Inflammatory macrophage (primary cell): ENCODE measurements around the gene TNNC1.

ENCODE experiments used
- DNase-seq, 2 donors: peaks; one replicate each; pipeline ENCODE4 v3.0.0-alpha.2; 2020 to 2022

Gene TNNC1

DNA sequence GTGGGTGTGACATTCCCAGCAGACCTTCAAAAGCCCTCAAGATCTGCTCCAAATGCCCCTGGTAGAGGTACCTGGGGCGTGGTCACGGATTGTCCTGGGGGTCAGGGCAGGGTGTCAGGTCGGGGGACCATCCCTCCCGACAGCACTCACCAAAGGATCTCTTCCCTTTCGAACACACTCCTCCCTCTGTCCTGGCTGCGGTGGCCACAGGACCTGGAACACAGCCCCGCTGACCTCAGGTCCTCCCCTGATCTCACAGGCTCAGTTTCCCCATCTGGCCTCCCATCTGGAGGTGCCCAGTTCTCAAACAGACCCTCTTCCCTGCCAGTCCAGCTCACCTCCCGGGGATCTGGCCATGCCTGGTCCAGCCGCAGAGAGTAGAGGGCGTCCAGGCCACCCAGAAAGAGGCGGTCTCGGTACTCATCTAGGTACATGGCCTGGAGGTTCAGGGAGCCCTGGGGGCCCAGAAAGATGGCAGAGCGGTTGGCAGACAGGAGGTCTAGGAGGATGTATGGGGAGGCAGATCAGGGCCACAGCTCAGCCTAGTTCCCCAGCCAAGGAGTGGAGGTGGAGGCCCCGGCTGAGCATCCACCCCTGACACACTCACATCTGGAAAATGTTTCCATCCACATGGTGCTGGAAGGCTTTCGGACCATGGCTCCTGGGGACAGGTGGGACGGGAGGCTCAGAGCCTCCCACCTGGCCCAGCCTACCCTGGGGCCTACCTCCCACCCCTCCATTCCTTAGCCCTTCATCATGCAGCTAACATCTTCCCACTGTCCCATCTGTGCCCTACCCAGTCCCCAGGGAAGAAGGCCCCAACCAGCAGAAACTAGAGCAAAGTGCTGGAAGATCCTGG is 11.2 kb downstream of the TNNC1 start:
- no peak for DNase-seq

DNA sequence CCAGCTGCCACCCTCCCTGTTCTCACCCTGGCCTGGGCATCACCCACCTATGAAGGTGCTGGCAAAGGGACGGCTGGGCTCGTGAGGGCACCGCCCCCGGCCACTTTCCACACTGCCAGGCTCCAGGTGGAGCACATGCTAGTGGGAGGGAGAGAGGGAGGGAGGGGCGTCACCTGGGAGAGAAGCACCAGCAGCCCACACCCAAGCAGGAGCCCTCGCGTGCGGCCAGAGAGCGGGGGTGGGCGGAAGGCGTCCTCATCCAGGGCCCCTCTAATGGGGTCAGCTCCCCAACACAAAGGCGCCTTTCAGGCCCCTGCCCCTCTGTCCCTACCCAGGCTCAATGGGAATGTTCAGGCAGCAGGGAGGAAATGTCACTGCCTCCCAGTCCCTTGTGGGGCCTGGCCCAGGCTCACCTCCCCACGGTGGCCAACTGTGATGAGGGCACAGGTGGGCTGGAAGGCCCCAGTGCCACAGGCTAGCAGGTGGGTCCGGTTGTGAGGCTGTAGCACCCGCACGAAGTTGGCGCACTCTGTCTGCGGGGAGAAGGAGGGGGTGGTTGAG is 12.0 kb downstream of the TNNC1 start:
- DNase-seq = no peak

- no peak for DNase-seq
These were observed 12.6 kb downstream of the TNNC1 start for GRCh38 chr3:52441091-52441771.

GRCh38 chr3:52440671-52441070 is 13.2 kb downstream of the TNNC1 start:
- no peak for DNase-seq

DNA sequence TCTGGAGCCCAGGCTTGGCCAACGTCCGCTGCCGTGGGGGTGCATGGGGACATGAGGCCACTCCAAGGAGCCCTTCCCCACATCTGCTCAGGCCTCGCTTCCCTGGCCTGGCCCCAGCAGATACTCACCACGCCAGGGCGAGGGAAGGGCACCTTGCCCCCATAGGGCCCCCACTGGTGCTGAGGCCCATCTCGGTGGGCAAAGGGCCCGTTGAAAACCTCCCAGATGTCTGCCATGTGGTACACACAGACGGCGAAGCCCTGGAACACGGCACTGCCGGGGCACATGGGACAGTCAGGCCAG is 13.6 kb downstream of the TNNC1 start:
- DNase-seq = no peak

DNA sequence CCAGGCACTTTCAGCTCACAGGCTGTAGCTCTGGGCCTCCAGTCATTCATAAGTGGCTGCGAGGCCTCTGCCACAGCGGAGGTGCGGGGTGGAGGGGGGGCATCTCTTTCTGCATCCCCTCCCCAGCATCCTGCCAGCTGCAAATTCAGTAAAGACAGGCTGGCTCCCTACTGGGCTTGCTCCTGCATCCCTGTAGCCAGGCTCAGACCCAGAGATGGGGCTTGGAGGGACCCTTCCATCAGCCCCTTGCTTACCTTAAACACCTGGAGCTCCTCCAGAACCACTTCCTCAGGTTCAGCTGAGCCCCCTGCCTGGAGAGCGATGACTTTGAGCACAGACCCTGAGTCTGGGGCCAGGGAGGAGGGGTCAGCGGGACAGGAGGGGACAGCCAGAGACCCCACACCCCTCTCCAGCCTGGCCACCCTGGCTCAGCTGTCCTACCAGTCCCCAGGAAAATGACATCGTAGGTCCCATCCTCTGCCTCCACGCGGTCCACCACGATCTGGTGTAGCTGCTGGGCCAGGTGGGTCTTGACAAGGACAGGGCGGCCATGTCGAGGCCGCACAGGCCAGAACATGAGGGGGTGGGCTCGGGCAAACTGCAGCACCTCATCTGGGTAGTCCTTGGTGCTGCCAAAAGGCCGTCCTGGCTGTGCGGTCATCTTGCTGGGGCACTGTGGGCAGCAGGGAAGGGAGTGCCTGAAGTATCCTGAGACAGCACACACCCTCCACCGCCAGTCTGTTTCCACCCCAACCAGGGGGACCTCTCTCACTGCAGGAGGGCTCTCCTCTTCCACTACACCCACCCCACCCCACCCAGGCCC is 14.2 kb downstream of the TNNC1 start:
- DNase-seq = no peak

GRCh38 chr3:52438579-52439425 is 15.0 kb downstream of the TNNC1 start:
- no peak for DNase-seq

DNA sequence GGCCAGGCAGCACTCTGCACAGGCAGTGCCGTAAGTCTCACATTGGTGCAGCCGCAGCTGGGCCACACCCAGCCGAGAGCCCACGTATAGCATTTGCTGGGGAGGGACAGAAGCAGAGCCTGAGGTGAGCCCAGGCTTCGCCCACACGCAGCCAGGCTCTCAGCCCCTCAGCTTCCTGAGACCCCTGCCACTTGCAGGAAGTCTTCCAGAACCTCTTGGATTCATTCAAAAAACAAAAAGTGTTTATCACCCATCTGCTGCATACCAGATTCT is 15.8 kb downstream of the TNNC1 start:
- DNase-seq = no peak

DNA sequence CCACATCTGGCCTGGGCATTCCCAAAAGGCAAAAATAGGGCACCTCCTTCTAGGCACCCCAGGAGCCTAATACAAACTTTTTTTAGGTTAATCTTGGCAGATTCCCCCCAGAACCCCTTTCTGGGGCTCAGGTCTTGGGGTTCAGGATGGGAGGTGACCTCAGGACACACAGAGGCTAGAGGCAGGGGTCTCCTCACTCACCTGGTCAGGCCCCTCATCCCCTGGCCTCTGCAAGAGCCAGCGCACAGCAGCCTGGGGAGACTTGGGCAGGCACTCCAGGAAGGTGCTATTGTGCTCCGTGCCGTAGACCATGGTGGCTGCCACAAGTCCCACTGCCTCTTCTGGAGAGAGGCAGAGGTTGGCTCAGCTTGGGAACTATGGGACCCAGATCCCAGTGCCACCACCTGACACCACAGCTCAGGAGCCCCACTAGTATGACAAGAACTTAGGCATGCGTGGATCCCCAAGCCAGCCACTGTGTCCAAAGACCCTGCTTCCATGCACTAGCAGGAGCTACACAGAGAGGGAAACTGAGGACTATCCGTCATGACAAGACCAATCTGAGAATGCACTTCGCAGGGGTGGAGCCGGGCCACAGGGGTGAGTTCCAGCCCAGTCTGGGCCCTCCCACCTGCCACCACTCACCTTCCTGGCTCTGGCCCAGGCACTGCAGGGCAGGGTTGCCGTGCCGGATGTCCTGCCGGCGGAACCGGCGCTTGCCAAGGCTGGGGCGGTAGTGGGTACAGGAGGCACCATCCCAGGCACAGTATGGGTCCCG is 16.3 kb downstream of the TNNC1 start:
- DNase-seq = no peak

DNA sequence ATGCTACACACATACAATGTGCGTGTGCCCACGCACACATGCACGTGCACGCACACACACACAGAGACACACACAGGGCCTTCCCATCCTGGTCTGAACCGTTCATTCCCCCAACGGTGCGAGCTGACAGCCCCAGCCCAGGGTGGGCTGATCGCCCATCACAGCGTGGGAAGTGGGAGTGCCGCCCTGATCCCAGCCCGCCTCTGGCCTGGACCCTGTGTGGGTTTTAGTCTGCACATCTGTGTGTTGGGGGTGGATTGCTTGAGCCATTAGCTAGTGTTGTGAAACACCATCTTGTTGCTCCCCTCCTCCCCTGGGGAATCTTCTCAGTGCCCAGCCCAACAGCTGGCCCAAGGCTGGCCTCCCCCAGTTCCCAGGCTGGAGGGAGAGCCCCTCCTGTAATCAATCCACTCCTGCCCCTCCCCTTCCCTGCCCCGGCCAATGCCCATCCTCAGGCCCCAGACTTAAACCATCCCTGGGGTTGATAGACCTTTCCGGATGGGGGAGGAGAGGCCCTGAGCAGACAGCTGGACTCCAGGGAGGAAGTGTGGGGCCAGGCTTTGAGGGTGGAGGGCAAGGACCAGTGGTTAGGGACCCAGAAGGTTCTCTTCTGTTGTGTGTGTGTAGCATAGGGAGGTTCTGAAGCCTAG is 17.2 kb downstream of the TNNC1 start:
- peak; percentile 13 to 22 for DNase-seq

- DNase-seq = no peak
These were observed 18.4 kb downstream of the TNNC1 start for GRCh38 chr3:52435246-52436101.

DNA sequence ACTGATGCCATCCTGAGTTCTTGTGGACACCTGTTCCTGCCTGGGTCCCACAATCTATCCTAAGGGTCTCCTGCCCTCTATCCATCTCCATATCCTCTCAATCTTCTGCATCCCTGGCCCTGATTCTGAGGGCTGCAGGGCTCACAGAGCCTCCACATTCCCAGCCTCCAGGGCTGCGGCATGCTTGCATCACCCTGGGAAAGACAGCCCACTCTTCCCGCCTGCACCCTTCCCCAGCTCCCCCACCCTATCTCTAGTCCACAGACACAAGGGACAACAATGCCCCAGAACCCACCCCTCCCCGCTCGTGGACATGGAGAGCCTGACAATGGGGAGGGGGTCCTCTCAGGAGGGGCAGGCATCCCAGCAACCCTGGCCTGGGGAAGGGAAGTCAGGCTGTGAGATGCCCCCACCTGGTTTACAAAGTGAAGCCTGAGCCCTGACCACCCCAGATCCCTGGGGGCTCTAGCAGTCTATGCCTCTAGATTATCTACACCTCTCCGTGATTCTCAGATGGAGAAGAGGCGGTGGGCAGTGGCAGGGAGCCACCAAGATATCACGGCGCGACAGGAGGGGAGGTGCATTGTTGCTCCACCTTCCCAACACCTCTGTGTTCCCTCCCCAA is 19.2 kb downstream of the TNNC1 start:
- no peak for DNase-seq

DNA sequence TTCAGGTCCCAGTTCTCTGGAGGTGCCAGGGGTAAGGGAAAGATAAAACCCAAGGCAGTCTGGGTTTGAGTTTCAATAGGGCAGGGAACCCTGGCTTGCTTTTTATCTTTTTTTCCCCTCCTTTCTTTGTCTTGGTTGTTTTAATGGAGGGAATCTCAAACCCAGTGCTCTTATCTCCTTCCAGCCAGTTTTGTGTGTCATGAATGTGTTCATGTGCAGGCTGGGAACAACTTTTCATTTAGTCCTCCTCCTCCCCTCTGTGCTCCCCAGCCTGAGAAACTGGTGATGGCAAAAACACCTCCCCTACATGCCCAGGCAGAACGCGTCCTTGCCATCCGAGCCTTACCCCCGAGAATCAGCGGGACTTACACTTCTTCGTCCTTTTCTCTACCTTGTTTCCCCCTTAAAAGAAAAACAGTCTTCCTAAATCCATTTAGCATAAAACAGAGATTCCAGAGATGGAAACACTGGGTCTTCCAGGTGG is 19.8 kb downstream of the TNNC1 start:
- no peak for DNase-seq

- no peak for DNase-seq
These were observed 20.4 kb downstream of the TNNC1 start for GRCh38 chr3:52433328-52433995.

GRCh38 chr3:52432691-52433141 is 21.1 kb downstream of the TNNC1 start:
- DNase-seq = peak; percentile 80 to 85

- DNase-seq = no peak
These were observed 21.6 kb downstream of the TNNC1 start for GRCh38 chr3:52432225-52432624.

- DNase-seq = no peak
These were observed 22.2 kb downstream of the TNNC1 start for GRCh38 chr3:52431459-52432223.

DNA sequence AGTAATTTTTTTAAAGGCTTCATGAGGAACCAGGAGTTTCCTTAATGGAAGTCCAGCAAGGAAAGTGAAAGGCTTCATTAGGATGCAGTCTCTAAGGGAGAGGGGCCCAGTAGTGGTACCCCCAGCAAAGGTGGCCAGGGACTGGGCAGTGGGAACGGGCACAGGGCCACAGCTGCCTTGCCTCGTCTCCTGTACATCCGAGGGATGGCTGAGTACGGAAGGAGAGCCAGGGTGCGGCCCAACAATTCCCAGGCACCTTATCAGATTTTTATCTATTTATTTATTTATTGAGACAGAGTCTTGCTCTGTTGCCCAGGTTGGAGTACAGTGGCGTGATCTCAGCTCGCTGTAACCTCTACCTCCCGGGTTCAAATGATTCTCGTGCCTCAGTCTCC is 23.4 kb downstream of the TNNC1 start:
- DNase-seq = no peak
